IMR-90 (cell line): ENCODE results near the gene CDC14A. TPM values are rescaled to one million over a fixed set of nuclear protein-coding genes. Genes with fewer than 3 reads are reported as not detected.

Experiments
- ATAC-seq: fragments of 200-7000 bp; cut with Tn5 transposase; 2 replicates; pipeline ENCODE4 v1.9.1; 2020; ENCODE audit warnings: low read depth, mild to moderate bottlenecking, moderate library complexity
- BruUV-seq: library from RNA; stranded (reverse); fragments of 400-500 nt; replicated peaks from 2 replicates; lab custom pipeline; 2021; lab: Mats Ljungman, UMichigan
- CTCF ChIA-PET: fragments of 300-600 bp; formaldehyde crosslinking; extraction: SDS; loops from one replicate; lab custom pipeline; 2021; ENCODE audit warnings: antibody characterized with exemption; lab: Yijun Ruan, JAX
- POLR2A ChIA-PET: fragments of 300-600 bp; sonication (Branson Sonifier 250); formaldehyde crosslinking; loops from one replicate; lab custom pipeline; 2022; ENCODE audit warnings: antibody characterized with exemption; ENCODE audit not compliant: unreplicated experiment; lab: Charles Lee
- DNase-seq: peaks from one replicate; pipeline ENCODE4 v3.0.0; 2013
- H2AFZ ChIP-seq: replicated peaks from 2 replicates; pipeline ENCODE3; 2013; ENCODE audit warnings: low read length, mild to moderate bottlenecking; ENCODE audit not compliant: poor library complexity
- H2AK5ac ChIP-seq: 2 replicates; pipeline ENCODE4 v1.6.1; 2013; ENCODE audit warnings: low read depth, low read length, inconsistent platforms
- H2AK9ac ChIP-seq: replicated peaks from 2 replicates; pipeline ENCODE3; 2013; ENCODE audit warnings: mild to moderate bottlenecking, low read depth, low read length, moderate library complexity; ENCODE audit not compliant: poor library complexity
- H2BK120ac ChIP-seq: 2 replicates; pipeline ENCODE4 v1.6.1; 2013; ENCODE audit warnings: low read depth, low read length, inconsistent platforms
- H2BK15ac ChIP-seq: 3 replicates; pipeline ENCODE4 v1.6.1; 2013; ENCODE audit warnings: low read depth, low read length, inconsistent platforms
- H2BK20ac ChIP-seq: 2 replicates; pipeline ENCODE4 v1.6.1; 2013; ENCODE audit warnings: low read depth, mild to moderate bottlenecking, inconsistent platforms, low read length, moderate library complexity
- H2BK5ac ChIP-seq: 2 replicates; pipeline ENCODE4 v1.6.1; 2013; ENCODE audit warnings: mild to moderate bottlenecking, low read depth, low read length, inconsistent platforms; ENCODE audit not compliant: poor library complexity, severe bottlenecking
- H3K14ac ChIP-seq: replicated peaks from 2 replicates; pipeline ENCODE4 v1.6.1; 2013; ENCODE audit warnings: low read depth, low read length, inconsistent platforms
- H3K18ac ChIP-seq: 2 replicates; pipeline ENCODE4 v1.6.1; 2013; ENCODE audit warnings: low read depth, low read length, control low read depth
- H3K23ac ChIP-seq: 2 replicates; pipeline ENCODE4 v1.6.1; 2013; ENCODE audit warnings: low read depth, low read length, inconsistent platforms
- H3K27ac ChIP-seq: 2 replicates; pipeline ENCODE4 v1.5.1; 2013; ENCODE audit warnings: mild to moderate bottlenecking, control low read depth, low read length; ENCODE audit not compliant: insufficient read depth
- H3K27me3 ChIP-seq: 2 replicates; pipeline ENCODE4 v1.6.1; 2013; ENCODE audit warnings: low read length; ENCODE audit not compliant: control insufficient read depth, insufficient read depth
- H3K36me3 ChIP-seq: 2 replicates; pipeline ENCODE4 v1.6.1; 2013; ENCODE audit warnings: low read length, mixed read lengths; ENCODE audit not compliant: control insufficient read depth, insufficient read depth
- H3K4ac ChIP-seq: 2 replicates; pipeline ENCODE4 v1.6.1; 2013; ENCODE audit warnings: low read depth, low read length, inconsistent platforms
- H3K4me1 ChIP-seq: 2 replicates; pipeline ENCODE4 v1.6.1; 2013; ENCODE audit warnings: low read length, mixed read lengths; ENCODE audit not compliant: control insufficient read depth, insufficient read depth
- H3K4me2 ChIP-seq: 2 replicates; pipeline ENCODE4 v1.6.1; 2013; ENCODE audit warnings: low read depth, mild to moderate bottlenecking, control low read depth, low read length, moderate library complexity
- H3K4me3 ChIP-seq: 2 replicates; pipeline ENCODE4 v1.5.1; 2013; ENCODE audit warnings: low read depth, mild to moderate bottlenecking, control low read depth, low read length, moderate library complexity; ENCODE audit not compliant: insufficient read depth
- H3K56ac ChIP-seq: 2 replicates; pipeline ENCODE4 v1.6.1; 2013; ENCODE audit warnings: low read length, inconsistent platforms; ENCODE audit not compliant: insufficient read depth; ENCODE audit errors: extremely low read depth
- H3K79me1 ChIP-seq, 2 experiments: 2 replicates each; pipeline ENCODE4 v1.6.1; 2013; ENCODE audit warnings: low read length in 2 of 2, inconsistent platforms in 1 of 2, low read depth in 1 of 2
- H3K9ac ChIP-seq: 2 replicates; pipeline ENCODE4 v1.6.1; 2013; ENCODE audit warnings: low read depth, low read length, control low read depth
- H3K9me1 ChIP-seq: 2 replicates; pipeline ENCODE4 v1.6.1; 2013; ENCODE audit warnings: low read length, inconsistent platforms; ENCODE audit not compliant: insufficient read depth
- H3K9me3 ChIP-seq: 2 replicates; pipeline ENCODE4 v1.6.1; 2013; ENCODE audit warnings: low read length; ENCODE audit not compliant: control insufficient read depth, insufficient read depth
- H4K20me1 ChIP-seq: 2 replicates; pipeline ENCODE4 v1.6.1; 2013; ENCODE audit warnings: low read length, inconsistent platforms; ENCODE audit not compliant: insufficient read depth
- H4K5ac ChIP-seq: 2 replicates; pipeline ENCODE4 v1.6.1; 2013; ENCODE audit warnings: mild to moderate bottlenecking, low read depth, low read length, control low read depth
- H4K8ac ChIP-seq, 2 experiments: 2 replicates each; pipeline ENCODE4 v1.6.1; 2013; ENCODE audit warnings: low read depth in 2 of 2, low read length in 2 of 2, control low read depth in 1 of 2, inconsistent platforms in 1 of 2
- H4K91ac ChIP-seq: 2 replicates; pipeline ENCODE4 v1.6.1; 2013; ENCODE audit warnings: low read depth, low read length, inconsistent platforms; ENCODE audit not compliant: insufficient read depth
- CEBPB ChIP-seq: IDR thresholded peaks from 2 replicates; pipeline ENCODE4 v1.6.1; 2012; ENCODE audit warnings: low read depth, low read length, improper control_type of control experiment
- CHD1 ChIP-seq: IDR thresholded peaks from 2 replicates; pipeline ENCODE4 v1.6.1; 2012; ENCODE audit warnings: low read depth, low read length, improper control_type of control experiment
- CTCF ChIP-seq: conservative IDR thresholded peaks from 2 replicates; pipeline ENCODE4 v1.5.1; 2012; ENCODE audit warnings: mild to moderate bottlenecking, low read depth, low read length, improper control_type of control experiment
- ELK1 ChIP-seq: fragments of 150-350 bp; IDR thresholded peaks from 2 replicates; pipeline ENCODE4 v1.6.1; 2016; ENCODE audit warnings: low read depth, mild to moderate bottlenecking, low read length, moderate library complexity, borderline replicate concordance
- FOS ChIP-seq: fragments of 150-350 bp; IDR thresholded peaks from 2 replicates; pipeline ENCODE4 v1.6.1; 2016; ENCODE audit warnings: low read depth, low read length
- MAFK ChIP-seq: IDR thresholded peaks from 2 replicates; pipeline ENCODE4 v1.6.1; 2012; ENCODE audit warnings: low read depth, low read length, improper control_type of control experiment
- MAZ ChIP-seq: IDR thresholded peaks from 2 replicates; pipeline ENCODE4 v1.6.1; 2012; ENCODE audit warnings: low read depth, mild to moderate bottlenecking, low read length, improper control_type of control experiment, moderate library complexity, borderline replicate concordance
- MXI1 ChIP-seq: IDR thresholded peaks from 2 replicates; pipeline ENCODE4 v1.6.1; 2012; ENCODE audit warnings: low read depth, mild to moderate bottlenecking, low read length, moderate library complexity, borderline replicate concordance
- NFE2L2 ChIP-seq: fragments of 150-350 bp; IDR thresholded peaks from 2 replicates; pipeline ENCODE4 v1.6.1; 2016; ENCODE audit warnings: low read depth, mild to moderate bottlenecking, low read length
- POLR2A ChIP-seq: IDR thresholded peaks from 2 replicates; pipeline ENCODE4 v1.6.1; 2012; ENCODE audit warnings: mild to moderate bottlenecking, low read depth, low read length
- RAD21 ChIP-seq: IDR thresholded peaks from 2 replicates; pipeline ENCODE4 v1.6.1; 2012; ENCODE audit warnings: low read length, improper control_type of control experiment
- RFX5 ChIP-seq: IDR thresholded peaks from 2 replicates; pipeline ENCODE4 v1.8.0; 2012; ENCODE audit warnings: low read depth, mild to moderate bottlenecking, low read length, moderate library complexity
- SMC3 ChIP-seq: fragments of 150-350 bp; IDR thresholded peaks from 2 replicates; pipeline ENCODE4 v1.6.1; 2016; ENCODE audit warnings: low read depth, mild to moderate bottlenecking, antibody characterized with exemption, low read length, moderate library complexity
- USF2 ChIP-seq: fragments of 150-350 bp; IDR thresholded peaks from 2 replicates; pipeline ENCODE4 v1.6.1; 2017; ENCODE audit warnings: mild to moderate bottlenecking, antibody characterized with exemption, low read length, low read depth
- WGBS, 2 experiments: methylation state at CpG; one replicate each; pipeline versions ENCODE4 v1.1.5 to v1.1.7; 2013; ENCODE audit warnings: missing lambda C conversion rate in 2 of 2; ENCODE audit not compliant: insufficient read length in 1 of 2; ENCODE audit errors: extremely low coverage in 2 of 2; 5-methylcytosine and 5-hydroxymethylcytosine counted together
- dilution Hi-C: fragments of 300-500 bp; cut with HindIII; formaldehyde crosslinking; loops from one replicate; pipeline ENCODE4 v1.14.3; 2018; ENCODE audit warnings: low sequenced_read_pairs; ENCODE audit not compliant: unreplicated experiment
- in situ Hi-C: fragments of 300-500 bp; cut with MboI; formaldehyde crosslinking; loops from 3 replicates; pipeline ENCODE4 v1.14.3; 2019; ENCODE audit warnings: low sequenced_read_pairs, inconsistent platforms, mixed read lengths
- intact Hi-C: fragments of 100-400 bp; cut with micrococcal nuclease; formaldehyde crosslinking; loops from 2 replicates; pipeline ENCODE4 v1.10.0; 2022
- polyA plus RNA-seq, 3 experiments: library from polyadenylated mRNA; depleted of rRNA; stranded (reverse); fragments of >200 nt; gene quantifications; 2 replicates each; pipeline ENCODE4 v1.2.3, GENCODE V29; 2012; ENCODE audit warnings: low replicate concordance in 1 of 3
- total RNA-seq: library from RNA; depleted of rRNA; stranded (reverse); fragments of >200 nt; gene quantifications from 2 replicates; pipeline ENCODE4 v1.2.3, GENCODE V29; 2012

The CDC14A gene
- total and polyA plus RNA-seq, 2 of the 4 experiments (the other 2 are of a cell fraction): 1.7 to 3.0 TPM

GRCh38 chr1:100476735-100477290 is 124.5 kb downstream of the CDC14A start:
- H2AK5ac ChIP-seq: no peak overlapping the region
- no peak overlapping the region for H2BK20ac ChIP-seq
- 100% methylated on average over 1 of the region's 4 CpGs; no CpG with 5 or more reads in 1 of the 2 experiments for WGBS, 2 experiments
- DNase-seq (no peak), ATAC-seq (no peak)
- peaks cover 6% of the 10 kb centered on the region for H3K9me1 ChIP-seq
- no peak overlapping the region for H3K4me3 ChIP-seq
- H4K8ac ChIP-seq: no peak overlapping the region
- H4K91ac ChIP-seq: no peak overlapping the region
- H3K4me1 ChIP-seq: no peaks in the 10 kb centered on the region
- in situ Hi-C loops: no loop called here
- no peak overlapping the region for H3K18ac ChIP-seq
- H3K14ac ChIP-seq: no peak overlapping the region
- no peak overlapping the region for H3K4ac ChIP-seq
- dilution Hi-C loops: no loop called here
- H4K5ac ChIP-seq: no peak overlapping the region
- no peak overlapping the region for H2AK9ac ChIP-seq
- no peak overlapping the region for H2BK120ac ChIP-seq
- H3K4me2 ChIP-seq: no peak overlapping the region
- no peak overlapping the region for H2AFZ ChIP-seq
- no peaks in the 10 kb centered on the region for H4K20me1 ChIP-seq
- no TSS peak for BruUV-seq
- no peak overlapping the region for H2BK15ac ChIP-seq
- ChIA-PET CTCF (no interaction called here), POLR2A (no interaction called here)
- no peak overlapping the region for H2BK5ac ChIP-seq
- no peak overlapping the region for H3K56ac ChIP-seq
- no peaks in the 10 kb centered on the region for H3K27me3 ChIP-seq
- no peak overlapping the region for H3K27ac ChIP-seq
- no peak overlapping the region for H3K23ac ChIP-seq
- intact Hi-C loops: no loop called here
- H3K79me1 ChIP-seq: no peaks in the 10 kb centered on the region
- H3K9me3 ChIP-seq: no peaks in the 10 kb centered on the region
- TF ChIP-seq FOS (no peak), MAZ (no peak), MXI1 (no peak), USF2 (no peak), RFX5 (no peak), MAFK (no peak), CEBPB (no peak), RAD21 (no peak), SMC3 (no peak), ELK1 (no peak), CTCF (no peak), POLR2A (no peak), CHD1 (no peak), NFE2L2 (no peak)
- H3K9ac ChIP-seq: no peak overlapping the region
- H3K36me3 ChIP-seq: no peaks in the 10 kb centered on the region
